ENCODE data around the gene SDHD. TPM values are rescaled to one million over a fixed set of nuclear protein-coding genes. Genes with fewer than 3 reads are reported as not detected.

Gene SDHD
- polyA plus RNA-seq, 3 donors, result 60.4 to 270 (median 270) TPM

DNA sequence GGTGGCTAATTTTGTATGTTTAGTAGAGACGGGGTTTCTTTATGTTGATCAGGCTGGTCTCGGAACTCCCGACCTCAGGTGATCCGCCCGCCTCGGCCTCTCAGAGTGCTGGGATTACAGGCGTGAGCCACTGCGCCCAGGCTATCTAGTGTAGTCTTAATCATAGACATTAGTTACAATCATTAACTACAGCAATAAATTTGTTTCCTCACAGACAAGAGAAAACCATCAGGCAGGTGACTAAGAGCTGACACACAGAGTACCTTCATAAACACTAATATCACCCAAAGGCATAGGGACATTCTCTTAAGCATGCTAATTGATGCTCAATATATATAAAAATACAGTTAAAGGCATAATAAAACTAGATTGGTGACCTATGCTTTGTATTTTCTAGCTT lies 19.4 kb downstream of the SDHD start:
- no peaks in the 10 kb centered on the region for H3K9me3 ChIP-seq (replicated peaks in 1 of 2; ENCODE audit: control insufficient read depth in 1 of 2, insufficient read depth in 1 of 2, low read length in 2 of 2)
- TF ChIP-seq, protein P1, sequence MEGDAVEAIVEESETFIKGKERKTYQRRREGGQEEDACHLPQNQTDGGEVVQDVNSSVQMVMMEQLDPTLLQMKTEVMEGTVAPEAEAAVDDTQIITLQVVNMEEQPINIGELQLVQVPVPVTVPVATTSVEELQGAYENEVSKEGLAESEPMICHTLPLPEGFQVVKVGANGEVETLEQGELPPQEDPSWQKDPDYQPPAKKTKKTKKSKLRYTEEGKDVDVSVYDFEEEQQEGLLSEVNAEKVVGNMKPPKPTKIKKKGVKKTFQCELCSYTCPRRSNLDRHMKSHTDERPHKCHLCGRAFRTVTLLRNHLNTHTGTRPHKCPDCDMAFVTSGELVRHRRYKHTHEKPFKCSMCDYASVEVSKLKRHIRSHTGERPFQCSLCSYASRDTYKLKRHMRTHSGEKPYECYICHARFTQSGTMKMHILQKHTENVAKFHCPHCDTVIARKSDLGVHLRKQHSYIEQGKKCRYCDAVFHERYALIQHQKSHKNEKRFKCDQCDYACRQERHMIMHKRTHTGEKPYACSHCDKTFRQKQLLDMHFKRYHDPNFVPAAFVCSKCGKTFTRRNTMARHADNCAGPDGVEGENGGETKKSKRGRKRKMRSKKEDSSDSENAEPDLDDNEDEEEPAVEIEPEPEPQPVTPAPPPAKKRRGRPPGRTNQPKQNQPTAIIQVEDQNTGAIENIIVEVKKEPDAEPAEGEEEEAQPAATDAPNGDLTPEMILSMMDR (IDR thresholded peaks at IDR 0.05), result no peak
- peaks cover 6 to 9% of the 10 kb centered on the region in 2 donors for H3K36me3 ChIP-seq (replicated peaks in 1 of 2; ENCODE audit: control insufficient read depth in 1 of 2, insufficient read depth in 2 of 2, low read length in 2 of 2)
- H2AFZ ChIP-seq (ENCODE audit: insufficient read depth, low read depth, low read length, poor library complexity, severe bottlenecking), result no peak overlapping the region
- peaks cover 0 to 3% (median 0%) of the 10 kb centered on the region in 7 donors for H3K9me3 Mint-ChIP-seq
- peaks cover 11% of the 10 kb centered on the region for H3K4me1 Mint-ChIP-seq
- H3K36me3 Mint-ChIP-seq, result peaks cover 15 to 18% of the 10 kb centered on the region in 2 donors
- intact Hi-C loops (cut with micrococcal nuclease), result no loop called here
- H3K27me3 ChIP-seq (ENCODE audit: control insufficient read depth in 2 of 2, insufficient read depth in 2 of 2, low read length in 2 of 2), result no peaks in the 10 kb centered on the region
- no peak for DNase-seq
- WGBS (ENCODE audit: insufficient coverage), result no CpG with 5 or more reads among the region's 8 CpGs
- peaks cover 2% of the 10 kb centered on the region for H3K79me2 ChIP-seq (ENCODE audit: insufficient read depth, low read length)
- no peak overlapping the region for H3K4me3 Mint-ChIP-seq
- no peak overlapping the region for H3K9ac ChIP-seq (ENCODE audit: insufficient read depth, low read length, poor library complexity, severe bottlenecking)
- H3K4me1 ChIP-seq (ENCODE audit: control insufficient read depth in 1 of 2, insufficient read depth in 2 of 2, low read length in 2 of 2), result peaks cover 15 to 18% of the 10 kb centered on the region in 2 donors
- H4K20me1 ChIP-seq (ENCODE audit: insufficient read depth, low read length), result no peaks in the 10 kb centered on the region
- no peak overlapping the region for H3K4me3 ChIP-seq (replicated peaks in 1 of 3; ENCODE audit: low read depth in 2 of 3, low read length in 3 of 3)
- no peak overlapping the region for H3K27ac ChIP-seq (ENCODE audit: low read depth in 1 of 2, low read length in 2 of 2)
- H3K27ac Mint-ChIP-seq, result no peak overlapping the region
- H3K4me2 ChIP-seq (replicated peaks; ENCODE audit: extremely low read depth, low read length, poor library complexity, severe bottlenecking), result no peak overlapping the region
- H3K27me3 Mint-ChIP-seq (ENCODE audit: low read depth in 3 of 3), result no peaks in the 10 kb centered on the region

DNA sequence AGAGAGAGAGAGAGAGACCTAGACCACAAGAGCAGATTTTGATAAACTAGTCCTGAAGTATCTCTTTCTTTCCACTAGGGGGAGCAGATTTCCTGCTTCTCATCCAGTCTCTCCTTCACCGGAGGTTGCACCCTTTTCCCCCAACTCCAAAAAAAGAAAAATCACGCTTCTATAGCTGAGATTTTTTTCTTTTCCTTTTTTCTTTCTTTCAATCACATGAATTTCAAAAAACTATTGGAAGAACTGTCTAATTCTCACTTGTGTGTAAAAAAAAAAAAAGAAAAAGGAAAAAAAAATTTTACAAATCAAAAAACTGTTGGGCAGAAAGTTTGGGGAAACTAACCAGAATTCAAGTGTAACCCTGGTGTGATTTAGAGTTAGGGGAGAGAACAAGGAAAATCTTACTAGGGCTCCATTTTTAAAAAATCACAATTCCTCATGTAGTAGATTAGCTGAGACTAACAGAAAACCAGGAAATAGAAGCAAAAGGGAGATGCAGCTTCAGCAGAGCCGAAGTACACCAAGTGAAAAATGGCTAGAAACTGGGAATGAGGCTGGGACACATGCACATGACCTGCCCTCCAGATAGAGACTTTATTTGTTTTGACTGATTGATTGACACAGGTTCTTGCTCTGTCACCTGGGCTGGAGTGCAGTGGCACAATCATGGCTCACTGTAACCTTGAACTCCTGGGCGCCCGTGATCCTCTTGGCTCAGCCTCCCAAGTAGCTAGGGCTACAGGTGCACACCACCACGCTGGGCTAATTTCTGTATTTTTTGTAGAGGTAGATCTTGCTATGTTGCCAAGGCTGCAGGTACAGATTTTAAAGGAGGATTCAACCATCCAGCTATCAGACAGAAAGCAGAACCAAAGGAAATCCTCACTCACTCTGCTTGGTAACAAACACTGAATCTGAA lies 27.1 kb downstream of the SDHD start:
- H3K27me3 Mint-ChIP-seq (ENCODE audit: low read depth in 3 of 3), result peaks cover 0 to 2% (median 0%) of the 10 kb centered on the region in 3 donors
- 91% methylated on average over 1 of the region's 6 CpGs for WGBS (ENCODE audit: insufficient coverage)
- Histone ChIP-seq H3K9ac (ENCODE audit: insufficient read depth, low read length, poor library complexity, severe bottlenecking) (no peak overlapping the region), H3K79me2 (ENCODE audit: insufficient read depth, low read length) (no peaks in the 10 kb centered on the region), H4K20me1 (ENCODE audit: insufficient read depth, low read length) (no peaks in the 10 kb centered on the region), H3K36me3 (replicated peaks in 1 of 2; ENCODE audit: control insufficient read depth in 1 of 2, insufficient read depth in 2 of 2, low read length in 2 of 2) (no peaks in the 10 kb centered on the region), H2AFZ (ENCODE audit: insufficient read depth, low read depth, low read length, poor library complexity, severe bottlenecking) (peak overlapping the region; percentile 6), H3K4me3 (replicated peaks in 1 of 3; ENCODE audit: low read depth in 2 of 3, low read length in 3 of 3) (no peak overlapping the region), H3K4me2 (replicated peaks; ENCODE audit: extremely low read depth, low read length, poor library complexity, severe bottlenecking) (no peak overlapping the region), H3K27me3 (ENCODE audit: control insufficient read depth in 2 of 2, insufficient read depth in 2 of 2, low read length in 2 of 2) (no peaks in the 10 kb centered on the region), H3K27ac (ENCODE audit: low read depth in 1 of 2, low read length in 2 of 2) (no peak overlapping the region), H3K9me3 (replicated peaks in 1 of 2; ENCODE audit: control insufficient read depth in 1 of 2, insufficient read depth in 1 of 2, low read length in 2 of 2) (no peaks in the 10 kb centered on the region), H3K4me1 (ENCODE audit: control insufficient read depth in 1 of 2, insufficient read depth in 2 of 2, low read length in 2 of 2) (peaks cover 10 to 15% of the 10 kb centered on the region in 2 donors)
- H3K9me3 Mint-ChIP-seq, result peaks cover 0 to 4% (median 0%) of the 10 kb centered on the region in 7 donors
- TF ChIP-seq, protein P1 (IDR thresholded peaks at IDR 0.05), result peak; percentile 80
- peak; percentile 36 to 72 (median 72) for DNase-seq
- peaks cover 4 to 6% of the 10 kb centered on the region in 2 donors for H3K36me3 Mint-ChIP-seq
- peaks cover 19% of the 10 kb centered on the region for H3K4me1 Mint-ChIP-seq
- peak overlapping the region in 3 of 7 donors; percentile 21 to 77 (median 35) for H3K27ac Mint-ChIP-seq
- no peak overlapping the region for H3K4me3 Mint-ChIP-seq
- intact Hi-C loops (cut with micrococcal nuclease), result loop anchor here (5.0 to 10.0 kb wide), 2 partner anchors 64 to 171 kb away; partner anchors contain the start of gene BCO2 (in 2 of the 2)
